ENCODE results near the gene PLEKHF1. TPM values are rescaled to one million over a fixed set of nuclear protein-coding genes. Genes with fewer than 3 reads are reported as not detected.

PLEKHF1 gene
- total and polyA plus RNA-seq, 2 of the 8 experiments (the other 6 are each of a cell fraction or from before 2014, with no cell fraction given), result 11.1 to 18.4 TPM

DNA sequence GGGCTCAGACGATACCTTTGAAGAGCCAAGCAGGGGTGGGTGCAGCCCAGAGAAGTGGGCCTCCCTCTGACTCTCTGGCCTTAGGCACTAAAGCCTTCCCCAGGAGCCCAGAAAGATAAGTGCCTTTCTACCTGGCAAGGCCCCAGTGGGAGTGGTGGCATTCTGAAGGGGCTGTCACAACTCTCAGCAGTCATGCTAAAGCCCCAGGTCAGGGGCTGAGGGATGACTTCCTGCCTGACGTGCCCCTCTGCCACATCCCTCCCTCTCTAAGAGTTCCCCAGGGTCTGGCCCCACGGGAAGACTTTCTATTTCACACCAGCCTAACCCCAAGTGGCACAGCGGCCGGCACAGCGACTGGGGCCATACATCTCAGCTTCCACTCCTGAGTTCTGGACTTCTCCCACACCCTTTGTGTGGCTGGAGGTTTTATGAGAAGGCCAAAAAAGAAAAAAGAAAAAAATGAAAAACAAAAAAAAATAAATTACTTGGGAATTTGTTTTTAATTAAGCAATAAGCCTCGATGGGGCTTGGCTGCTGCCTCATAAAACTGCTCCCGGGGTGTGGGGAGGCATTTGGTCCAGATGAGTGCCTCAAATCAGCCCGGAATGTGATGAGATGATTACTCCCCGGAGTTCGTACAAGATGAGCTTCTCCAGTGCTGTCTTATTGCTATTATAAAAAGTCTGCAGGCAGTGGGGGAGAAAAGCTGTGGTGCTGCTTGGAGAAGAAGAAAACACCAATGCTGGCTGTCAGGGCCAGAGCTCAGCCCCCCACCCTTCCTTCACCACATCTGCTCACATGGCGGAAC is 28.5 kb upstream of the PLEKHF1 start:
- WGBS, 2 experiments (ENCODE audit: extremely low coverage in 1 of 2, insufficient coverage in 1 of 2, insufficient read length in 1 of 2, insufficient replicate concordance in 2 of 2, low coverage in 1 of 2, low lambda C conversion rate in 2 of 2, missing lambda C conversion rate in 1 of 2), result 80% methylated on average over 12 of the region's 12 CpGs; no CpG with 5 or more reads in 1 of the 2 experiments

More for the DNA sequence above, 28.5 kb upstream of the PLEKHF1 start:
- ChIA-PET CTCF (ENCODE audit: partially characterized antibody) (interaction anchor here (0.6 to 0.9 kb wide), 3 partner anchors 9 to 207 kb away, joined by 3 to 5 read pairs (median 4); no protein-coding TSS in a partner anchor), POLR2A (ENCODE audit: partially characterized antibody) (interaction anchor here (1.0 to 1.6 kb wide), 2 partner anchors 8 to 11 kb away, joined by 4 read pairs; no protein-coding TSS in a partner anchor)
- no peaks in the 10 kb centered on the region for H3K4me1 ChIP-seq (replicated peaks in 1 of 4; ENCODE audit: control insufficient read depth in 3 of 4, insufficient read depth in 4 of 4, low read length in 3 of 4)
- H2AK5ac ChIP-seq (ENCODE audit: low read depth, low read length), result no peak overlapping the region
- no peak overlapping the region for H3K56ac ChIP-seq (replicated peaks; ENCODE audit: insufficient read length, low read depth, low read length)
- no peak overlapping the region for H3K27ac ChIP-seq (ENCODE audit: low read depth, low read length)
- H3K36me3 ChIP-seq (ENCODE audit: control insufficient read depth in 2 of 4, insufficient read depth in 4 of 4, low read length in 3 of 4), result no peaks in the 10 kb centered on the region
- H3K9me3 ChIP-seq (ENCODE audit: insufficient read depth in 2 of 2, low read depth in 1 of 2, low read length in 1 of 2), result no peaks in the 10 kb centered on the region
- H4K8ac ChIP-seq (ENCODE audit: extremely low read depth, insufficient read depth, low read length), result no peak overlapping the region
- no peak overlapping the region for H2BK20ac ChIP-seq (ENCODE audit: low read length)
- DNase-seq (ENCODE audit: low read depth in 1 of 2, low spot score in 2 of 2) (no peak), FAIRE-seq (no peak)
- no peak overlapping the region; the same call in 1 of the 2 replicates for H2BK15ac ChIP-seq (ENCODE audit: low read length)
- no peaks in the 10 kb centered on the region for H3K23me2 ChIP-seq (ENCODE audit: low read depth, low read length)
- no peak for TF ChIP-seq GTF2F1 (IDR thresholded peaks at IDR 0.05; ENCODE audit: borderline replicate concordance, low read depth, low read length)
- no peak for TF ChIP-seq KDM5A (IDR thresholded peaks at IDR 0.05; ENCODE audit: low read length)
- no peak for TF ChIP-seq NANOG (IDR thresholded peaks at IDR 0.05; ENCODE audit: insufficient read depth, low read depth, low read length, poor library complexity, severe bottlenecking)
- no peak for TF ChIP-seq FOSL1 (IDR thresholded peaks at IDR 0.05; ENCODE audit: insufficient read depth, low read depth, low read length)
- TF ChIP-seq NRF1 (IDR thresholded peaks at IDR 0.05; ENCODE audit: low read depth, low read length), result no peak
- no peak for TF ChIP-seq EGR1 (IDR thresholded peaks at IDR 0.05; ENCODE audit: borderline replicate concordance, low read depth, low read length)
- TF ChIP-seq, protein P1, sequence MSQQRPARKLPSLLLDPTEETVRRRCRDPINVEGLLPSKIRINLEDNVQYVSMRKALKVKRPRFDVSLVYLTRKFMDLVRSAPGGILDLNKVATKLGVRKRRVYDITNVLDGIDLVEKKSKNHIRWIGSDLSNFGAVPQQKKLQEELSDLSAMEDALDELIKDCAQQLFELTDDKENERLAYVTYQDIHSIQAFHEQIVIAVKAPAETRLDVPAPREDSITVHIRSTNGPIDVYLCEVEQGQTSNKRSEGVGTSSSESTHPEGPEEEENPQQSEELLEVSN (IDR thresholded peaks at IDR 0.05), result no peak
- TF ChIP-seq BCL11A (IDR thresholded peaks at IDR 0.05; ENCODE audit: low read depth in 2 of 2, low read length in 2 of 2), result no peak
- no peak for TF ChIP-seq CBX8 (IDR thresholded peaks at IDR 0.05; ENCODE audit: borderline replicate concordance, low read depth, low read length)
- TF ChIP-seq SAP30 (IDR thresholded peaks at IDR 0.05; ENCODE audit: insufficient read depth, insufficient replicate concordance, low read length), result no peak
- no peak for TF ChIP-seq TEAD4 (IDR thresholded peaks at IDR 0.05; ENCODE audit: low read depth, low read length)
- no peak for TF ChIP-seq KDM1A (IDR thresholded peaks at IDR 0.05; ENCODE audit: borderline replicate concordance, low read length)
- no peak overlapping the region for H3K18ac ChIP-seq (ENCODE audit: extremely low read depth, low read length)
- H3K9ac ChIP-seq (replicated peaks in 1 of 4; ENCODE audit: extremely low read depth in 1 of 4, low read depth in 3 of 4, low read length in 3 of 4), result no peak overlapping the region
- H4K5ac ChIP-seq (ENCODE audit: insufficient read length, low read depth, low read length), result no peak overlapping the region
- no peak overlapping the region for H3K4ac ChIP-seq (replicated peaks; ENCODE audit: insufficient read length, low read depth, low read length)
- no peak overlapping the region for H2BK5ac ChIP-seq (ENCODE audit: low read depth, low read length)
- H2AFZ ChIP-seq (ENCODE audit: low read length), result no peak overlapping the region
- no peak overlapping the region for H3K23ac ChIP-seq (ENCODE audit: insufficient read length)
- H3K4me3 ChIP-seq (ENCODE audit: extremely low read depth in 1 of 4, insufficient read depth in 2 of 4, low read depth in 3 of 4, low read length in 4 of 4), result no peak overlapping the region
- no peaks in the 10 kb centered on the region for H3K79me1 ChIP-seq (ENCODE audit: low read depth, low read length)
- no peaks in the 10 kb centered on the region for H3K27me3 ChIP-seq (replicated peaks in 1 of 4; ENCODE audit: control insufficient read depth in 3 of 4, extremely low read depth in 1 of 4, insufficient read depth in 3 of 4, low read length in 3 of 4)
- no peak overlapping the region for H3K14ac ChIP-seq (ENCODE audit: insufficient read length)
- no peak overlapping the region for H3K4me2 ChIP-seq (ENCODE audit: insufficient read depth in 1 of 2, low read depth in 2 of 2, low read length in 2 of 2)
- H2BK120ac ChIP-seq (replicated peaks; ENCODE audit: low read depth, low read length), result no peak overlapping the region
- no peak overlapping the region for H2BK12ac ChIP-seq (ENCODE audit: low read depth, low read length)
- H3K79me2 ChIP-seq (ENCODE audit: control insufficient read depth in 1 of 2, insufficient read depth in 2 of 2, low read length in 2 of 2), result no peaks in the 10 kb centered on the region
- no peak overlapping the region for H4K91ac ChIP-seq (replicated peaks; ENCODE audit: insufficient read length, low read length)
- H4K20me1 ChIP-seq (replicated peaks in 1 of 2; ENCODE audit: control insufficient read depth in 1 of 2, insufficient read depth in 2 of 2, low read length in 2 of 2), result no peaks in the 10 kb centered on the region

Data from H1 (cell line).